ENCODE data around the gene RNF25. TPM values are rescaled to one million over a fixed set of nuclear protein-coding genes. Genes with fewer than 3 reads are reported as not detected.

The RNF25 gene
- total RNA-seq, 1 donor from 2014 or later, result 21.1 TPM

GRCh38 chr2:218679119-218679518 lies 7.3 kb upstream of the RNF25 start:
- no peak for DNase-seq (ENCODE audit: low read depth)

- peak; percentile 41 for DNase-seq (ENCODE audit: low read depth)
These were observed 627 bp downstream of the RNF25 start for GRCh38 chr2:218671097-218671653.

GRCh38 chr2:218664653-218665052 lies 7.1 kb downstream of the RNF25 start:
- no peak for DNase-seq (ENCODE audit: low read depth)

GRCh38 chr2:218663901-218664300 lies 7.9 kb downstream of the RNF25 start:
- no peak for DNase-seq (ENCODE audit: low read depth)

GRCh38 chr2:218662827-218663226 lies 9.0 kb downstream of the RNF25 start:
- no peak for DNase-seq (ENCODE audit: low read depth)

GRCh38 chr2:218662377-218662776 lies 9.4 kb downstream of the RNF25 start:
- no peak for DNase-seq (ENCODE audit: low read depth)

- DNase-seq (ENCODE audit: low read depth), result no peak
These were observed 11.8 kb downstream of the RNF25 start for GRCh38 chr2:218659988-218660358.

- DNase-seq (ENCODE audit: low read depth), result peak; percentile 85
These were observed 12.4 kb downstream of the RNF25 start, which contains the start of the genes BCS1L and ZNF142 for GRCh38 chr2:218659258-218659987. Gene BCS1L (plus strand): TSS chr2:218659683. CDS start chr2:218660988, 1,305 bp downstream. Gene ZNF142 (minus strand): TSS chr2:218659623. CDS start chr2:218656429, 3,194 bp downstream.

- DNase-seq (ENCODE audit: low read depth), result peak; percentile 51
These were observed 13.0 kb downstream of the RNF25 start for GRCh38 chr2:218658671-218659257.

- DNase-seq (ENCODE audit: low read depth), result no peak
These were observed 16.1 kb downstream of the RNF25 start for GRCh38 chr2:218655751-218656150.

- DNase-seq (ENCODE audit: low read depth), result no peak
These were observed 23.1 kb downstream of the RNF25 start for GRCh38 chr2:218648787-218649100.

- peak; percentile 70 for DNase-seq (ENCODE audit: low read depth)
These were observed 23.6 kb downstream of the RNF25 start for GRCh38 chr2:218648088-218648786.

- DNase-seq (ENCODE audit: low read depth), result peak; percentile 99
These were observed 26.7 kb downstream of the RNF25 start for GRCh38 chr2:218645126-218645525.

GRCh38 chr2:218644721-218645120 lies 27.1 kb downstream of the RNF25 start:
- no peak for DNase-seq (ENCODE audit: low read depth)

- DNase-seq (ENCODE audit: low read depth), result peak; percentile 6
These were observed 28.0 kb downstream of the RNF25 start for GRCh38 chr2:218643751-218644310.

- no peak for DNase-seq (ENCODE audit: low read depth)
These were observed 29.0 kb downstream of the RNF25 start for GRCh38 chr2:218642786-218643185.

GRCh38 chr2:218642121-218642656 lies 29.6 kb downstream of the RNF25 start:
- no peak for DNase-seq (ENCODE audit: low read depth)

- DNase-seq (ENCODE audit: low read depth), result no peak
These were observed 33.4 kb downstream of the RNF25 start for GRCh38 chr2:218638372-218638771.

GRCh38 chr2:218635719-218636118 lies 36.1 kb downstream of the RNF25 start:
- DNase-seq (ENCODE audit: low read depth), result no peak

GRCh38 chr2:218631837-218632236 lies 40.0 kb downstream of the RNF25 start:
- DNase-seq (ENCODE audit: low read depth), result peak; percentile 41

- no peak for DNase-seq (ENCODE audit: low read depth)
These were observed 43.9 kb downstream of the RNF25 start for GRCh38 chr2:218627939-218628338.

- DNase-seq (ENCODE audit: low read depth), result no peak
These were observed 45.4 kb downstream of the RNF25 start for GRCh38 chr2:218626369-218626768.
